IPS-18c (cell line): Measurements from ENCODE around the gene HERC4.
"Not testable (repeated sequence)": the region's sequence is repeated elsewhere in the genome, so short reads cannot be mapped to it uniquely, and the experiment has no call there.

ENCODE experiments used
- H3K4me3 ChIP-seq: 2 replicates; pipeline ENCODE4 v1.7.0; 2013; ENCODE audit warnings: low read depth, mild to moderate bottlenecking, low read length, moderate library complexity; ENCODE audit not compliant: insufficient read depth
- H3K9me3 ChIP-seq: one replicate; pipeline ENCODE4 v1.6.1; 2013; ENCODE audit warnings: mild to moderate bottlenecking, low read length, moderate library complexity; ENCODE audit not compliant: control insufficient read depth, insufficient read depth

HERC4 gene

DNA sequence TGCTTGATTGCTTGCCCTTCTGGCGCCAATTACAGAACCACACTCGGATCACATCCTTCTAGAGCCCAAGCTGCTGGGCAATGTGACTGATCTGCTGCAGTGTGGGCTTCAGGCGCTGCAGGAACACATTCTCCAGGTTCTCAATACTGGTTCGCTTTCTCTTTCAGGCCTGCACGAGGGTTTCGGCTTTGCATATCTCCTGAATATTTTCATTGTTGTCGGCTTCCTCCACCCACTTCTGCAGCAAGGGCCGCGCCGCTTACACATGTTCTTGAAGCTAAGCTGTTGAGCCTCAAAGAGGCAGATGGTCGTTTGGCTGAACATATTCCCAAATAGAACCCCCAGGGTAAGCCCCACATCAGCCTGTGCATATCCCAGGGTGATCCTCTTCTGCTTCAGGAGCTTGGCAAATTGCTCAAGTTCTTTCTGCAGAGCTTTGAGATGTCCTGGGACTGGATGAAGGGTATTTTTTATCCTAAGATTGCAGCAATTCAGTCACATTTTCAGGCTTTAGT is 64.6 kb downstream of the HERC4 start:
- Histone ChIP-seq H3K4me3 (no peak overlapping the region), H3K9me3 (no peaks in the 10 kb centered on the region)

DNA sequence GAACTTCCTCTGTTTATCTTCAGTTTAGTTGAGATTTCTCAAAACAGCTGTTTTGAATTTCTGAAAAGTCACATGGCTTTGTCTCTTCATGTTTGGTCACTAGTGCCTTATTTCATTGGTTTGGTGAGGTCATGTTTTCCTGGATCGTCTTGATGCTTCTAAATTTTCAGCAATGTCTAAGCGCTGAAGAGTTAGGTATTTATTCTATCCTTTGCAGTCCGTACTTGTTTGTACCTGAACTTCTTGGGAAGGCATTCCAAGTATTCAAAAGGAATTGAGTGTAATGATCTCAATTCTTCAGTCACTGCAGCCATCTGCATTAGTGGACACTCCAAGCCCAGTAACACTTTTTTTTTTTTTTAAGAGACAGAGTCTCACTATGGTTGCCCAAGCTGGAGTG is 67.7 kb downstream of the HERC4 start:
- H3K9me3 ChIP-seq, result no peaks in the 10 kb centered on the region
- no peak overlapping the region for H3K4me3 ChIP-seq

DNA sequence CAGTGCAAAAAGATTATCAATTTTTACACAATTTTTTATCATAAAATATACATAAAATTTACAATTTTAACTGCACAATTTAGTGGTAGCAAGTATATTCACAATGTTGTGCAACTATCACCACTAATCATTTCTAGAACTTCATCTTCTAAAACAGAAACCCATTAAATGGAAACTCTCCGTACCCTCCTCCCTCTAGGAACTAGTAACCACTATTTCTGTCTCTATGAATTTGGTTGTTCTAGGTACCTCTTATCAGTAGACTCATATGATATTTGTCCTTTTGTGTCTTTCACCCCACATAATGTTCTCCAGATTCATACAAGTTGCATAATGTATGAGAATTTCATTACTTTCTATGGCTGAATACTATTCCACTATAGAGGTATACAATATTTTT is 73.5 kb downstream of the HERC4 start:
- Histone ChIP-seq H3K4me3 (no peak overlapping the region), H3K9me3 (peaks cover 2% of the 10 kb centered on the region)

DNA sequence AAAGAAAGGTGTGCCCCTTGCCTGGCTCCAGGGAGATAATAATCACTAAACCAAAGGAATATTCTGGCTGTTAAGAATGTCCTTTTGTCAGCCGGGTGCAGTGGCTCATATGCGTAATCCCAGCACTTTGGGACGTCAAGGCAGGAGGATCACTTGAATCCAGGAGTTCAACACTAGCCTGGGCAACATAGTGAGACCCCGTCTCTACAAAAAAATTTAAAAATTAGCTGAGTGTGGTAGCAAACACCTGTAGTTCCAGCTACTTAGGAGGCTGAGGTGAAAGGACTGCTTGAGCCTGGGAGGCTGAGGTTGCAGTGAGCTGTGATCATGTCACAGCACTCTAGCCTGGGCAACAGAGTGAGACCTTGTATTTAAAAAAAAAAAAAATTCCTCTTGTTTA is 74.1 kb downstream of the HERC4 start:
- no peak overlapping the region for H3K4me3 ChIP-seq
- peaks cover 2% of the 10 kb centered on the region for H3K9me3 ChIP-seq

DNA sequence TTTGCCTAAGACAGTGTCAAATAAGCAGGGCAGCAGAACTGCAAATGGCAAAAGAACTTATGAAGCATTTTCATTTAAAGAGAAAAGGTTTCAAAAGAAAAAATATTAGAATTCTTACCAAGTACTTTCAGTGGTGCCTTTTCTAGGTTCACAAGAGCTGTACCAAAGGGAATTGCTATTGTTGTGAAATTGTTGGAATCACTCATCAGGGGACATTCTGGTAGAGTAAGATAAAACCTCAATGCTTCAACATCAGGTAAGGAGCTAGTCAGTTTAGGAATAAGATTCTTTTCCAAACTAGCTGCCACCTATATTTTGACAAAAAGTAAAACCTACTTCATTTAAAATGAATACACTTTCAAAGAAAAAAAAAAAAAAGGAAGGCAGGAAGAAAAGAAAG is 85.0 kb downstream of the HERC4 start:
- H3K4me3 ChIP-seq, result no peak overlapping the region

DNA sequence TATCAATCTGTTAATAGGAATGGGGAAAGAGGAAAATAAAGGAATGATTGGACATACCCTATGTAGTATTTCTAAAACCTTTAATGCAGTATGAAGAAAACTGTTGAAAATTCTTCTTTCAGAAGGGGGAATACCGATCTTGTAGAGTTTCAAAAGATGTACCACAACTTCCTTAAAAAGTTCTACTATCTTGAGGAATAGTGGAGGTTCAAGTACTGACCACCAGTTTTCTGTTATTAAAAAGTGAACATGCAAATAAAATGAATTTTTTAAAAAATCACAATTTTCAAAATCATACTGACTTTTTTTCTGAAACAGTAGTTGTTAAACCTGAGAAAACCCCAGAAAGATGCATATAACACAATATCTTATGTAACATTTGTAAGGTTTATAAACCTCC is 86.5 kb downstream of the HERC4 start:
- no peak overlapping the region for H3K4me3 ChIP-seq
- no peaks in the 10 kb centered on the region for H3K9me3 ChIP-seq

More for the DNA sequence above, 85.0 kb downstream of the HERC4 start:
- H3K9me3 ChIP-seq, result no peaks in the 10 kb centered on the region

DNA sequence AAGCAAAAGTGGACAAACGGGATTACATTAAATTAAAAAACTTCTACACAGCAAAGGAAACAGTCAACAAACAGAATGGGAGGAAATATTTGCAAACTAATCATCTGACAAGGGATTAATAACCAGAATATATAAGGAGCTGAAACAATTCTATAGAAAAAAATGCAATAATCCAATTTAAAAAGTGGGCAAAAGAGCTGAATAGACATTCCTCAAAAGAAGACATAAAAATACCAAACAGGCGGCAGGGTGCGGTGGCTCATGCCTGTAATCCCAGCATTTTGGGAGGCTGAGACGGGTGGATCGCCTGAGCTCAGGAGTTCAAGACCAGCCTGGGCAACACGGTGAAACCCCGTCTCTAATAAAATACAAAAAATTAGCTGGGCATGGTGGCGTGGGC is 92.5 kb downstream of the HERC4 start:
- H3K4me3 ChIP-seq, H3K9me3 ChIP-seq: not testable (repeated sequence)

DNA sequence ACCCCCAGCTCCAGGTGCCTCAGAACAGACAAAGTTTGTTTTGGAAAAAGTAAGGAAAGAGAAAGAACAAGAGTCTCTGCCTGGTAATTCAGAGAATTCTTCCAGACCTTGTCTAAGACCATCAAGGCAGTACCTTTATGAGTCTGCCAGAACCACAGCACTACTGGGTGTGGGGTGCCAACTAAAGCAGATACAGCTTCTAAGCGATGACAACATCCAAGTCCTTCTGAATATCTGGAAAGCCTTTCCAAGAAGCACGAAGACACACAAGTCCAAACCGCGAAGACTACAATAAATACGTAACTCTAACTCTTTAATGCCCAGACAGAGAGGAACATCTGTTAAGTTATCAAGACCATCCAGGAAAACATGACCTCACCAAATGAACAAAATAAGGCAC is 96.3 kb downstream of the HERC4 start:
- Histone ChIP-seq H3K9me3 (no peaks in the 10 kb centered on the region), H3K4me3 (no peak overlapping the region)

DNA sequence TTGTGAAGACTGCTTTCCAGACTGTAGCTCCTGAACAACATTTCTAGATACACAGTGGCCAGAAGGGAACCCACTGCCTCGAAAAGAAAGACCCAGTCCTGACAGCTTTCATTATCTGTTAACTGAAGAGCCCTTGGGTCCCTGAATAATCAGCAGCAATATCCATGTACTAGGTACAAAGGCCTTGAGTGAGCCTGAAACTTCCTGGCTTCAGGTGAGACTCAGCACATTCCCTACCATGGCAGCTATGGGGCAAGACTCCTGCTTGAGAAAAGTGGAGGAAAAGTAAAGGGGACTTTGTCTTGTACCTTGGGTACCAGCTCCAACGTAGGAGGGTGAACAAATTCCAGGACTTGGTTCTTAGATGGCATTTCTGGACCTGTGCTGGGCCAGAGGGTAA is 97.8 kb downstream of the HERC4 start:
- H3K4me3 ChIP-seq, result no peak overlapping the region
- H3K9me3 ChIP-seq, result no peaks in the 10 kb centered on the region

DNA sequence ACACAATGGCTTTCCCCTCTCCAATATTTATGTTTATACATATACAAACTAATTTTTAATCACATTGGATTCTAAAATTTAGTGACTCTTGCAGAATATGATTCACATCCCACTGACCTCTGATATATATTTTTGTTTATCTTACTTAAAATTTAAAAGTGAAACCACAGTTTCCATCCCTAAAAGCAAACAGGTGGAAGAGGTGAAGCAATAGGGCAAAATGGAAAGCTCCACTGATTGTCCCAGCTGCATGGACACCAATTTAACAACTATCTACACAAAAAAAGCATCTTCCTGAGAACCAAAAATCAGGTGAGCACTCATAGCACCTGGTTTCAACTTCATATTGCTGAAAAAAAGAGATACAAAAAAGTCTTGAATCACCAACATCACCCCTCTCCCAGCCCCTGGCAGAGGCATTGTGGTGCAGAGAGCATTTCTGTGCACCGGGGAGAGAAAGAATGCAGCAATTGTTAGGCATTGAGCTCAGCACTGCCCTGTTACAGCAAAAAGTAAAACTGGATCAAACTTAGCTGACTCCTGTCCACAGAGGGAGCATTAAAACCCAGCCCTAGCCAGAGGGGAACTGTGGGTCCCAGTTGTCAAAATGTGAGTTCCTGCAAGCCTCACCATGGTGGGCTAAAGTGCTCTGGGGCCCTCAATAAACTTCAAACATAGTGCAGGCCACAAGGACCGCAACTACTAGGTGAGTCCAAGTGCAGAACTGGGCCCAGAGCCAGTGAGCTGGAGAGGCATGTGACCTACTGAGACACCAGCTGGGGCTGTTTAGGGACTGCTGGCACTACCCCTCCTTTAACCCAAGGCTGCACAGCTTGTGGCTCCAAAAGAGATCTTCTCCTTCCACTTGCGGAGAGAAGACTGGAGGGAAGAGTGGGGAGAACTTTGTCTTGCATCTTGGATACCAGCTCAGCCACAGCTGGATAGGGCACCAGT is 98.5 kb downstream of the HERC4 start:
- Histone ChIP-seq H3K4me3 (no peak overlapping the region), H3K9me3 (no peaks in the 10 kb centered on the region)

DNA sequence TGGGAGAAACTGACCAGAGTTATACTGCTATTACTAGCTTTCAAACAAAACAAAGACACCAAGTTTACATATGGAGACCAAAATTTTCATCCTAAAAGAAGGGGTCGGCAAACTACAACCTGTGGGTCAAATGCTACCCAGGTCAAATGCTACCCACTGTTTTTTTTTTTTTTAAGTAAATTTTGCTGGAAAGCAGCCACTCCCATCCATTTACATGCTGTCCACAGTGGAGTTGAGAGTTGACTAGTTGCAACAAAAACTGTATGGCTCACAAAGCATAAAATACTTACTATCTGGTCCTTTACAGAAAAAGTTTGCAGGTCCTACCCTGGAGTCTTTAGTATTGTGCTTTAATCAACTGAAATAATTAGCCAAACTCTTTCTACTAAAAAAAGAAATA is 99.2 kb downstream of the HERC4 start:
- Histone ChIP-seq H3K4me3 (no peak overlapping the region), H3K9me3 (no peaks in the 10 kb centered on the region)

DNA sequence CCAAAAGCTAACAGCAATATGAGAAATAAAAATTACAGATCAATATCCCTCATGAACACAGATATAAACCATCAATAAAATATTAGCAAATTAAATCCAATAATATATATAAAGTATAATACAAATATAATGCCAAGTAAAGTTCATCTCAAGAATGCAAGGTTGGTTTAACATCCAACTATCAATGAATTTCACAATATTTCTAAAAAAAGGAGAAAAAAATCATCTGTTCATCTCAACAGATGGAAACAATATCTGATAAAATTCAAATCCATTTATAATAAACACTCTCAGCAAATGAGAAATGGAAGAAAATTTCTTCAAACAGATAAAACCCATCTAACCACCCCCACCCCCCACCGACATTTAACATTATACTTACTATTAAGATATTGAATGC is 103.8 kb downstream of the HERC4 start:
- Histone ChIP-seq H3K9me3 (no peaks in the 10 kb centered on the region), H3K4me3 (no peak overlapping the region)

DNA sequence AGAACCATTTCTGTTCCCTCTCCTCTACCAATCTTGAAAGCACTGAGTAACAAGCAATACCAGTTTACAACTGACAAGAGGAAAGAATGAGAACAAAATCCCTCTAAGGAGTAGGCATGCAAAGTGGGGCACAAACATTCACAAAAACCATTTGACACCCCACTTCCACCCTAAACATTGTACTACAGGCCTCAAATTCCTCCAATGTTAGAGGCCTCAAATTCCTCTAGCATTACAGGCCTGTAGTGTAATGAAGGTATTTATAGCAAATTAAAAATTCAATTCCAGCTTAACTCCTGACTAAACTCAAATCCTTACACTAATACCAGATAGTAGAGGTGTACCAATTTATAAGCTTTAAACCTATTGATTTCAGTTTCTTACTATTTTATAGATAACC is 105.2 kb downstream of the HERC4 start:
- Histone ChIP-seq H3K9me3 (no peaks in the 10 kb centered on the region), H3K4me3 (no peak overlapping the region)

DNA sequence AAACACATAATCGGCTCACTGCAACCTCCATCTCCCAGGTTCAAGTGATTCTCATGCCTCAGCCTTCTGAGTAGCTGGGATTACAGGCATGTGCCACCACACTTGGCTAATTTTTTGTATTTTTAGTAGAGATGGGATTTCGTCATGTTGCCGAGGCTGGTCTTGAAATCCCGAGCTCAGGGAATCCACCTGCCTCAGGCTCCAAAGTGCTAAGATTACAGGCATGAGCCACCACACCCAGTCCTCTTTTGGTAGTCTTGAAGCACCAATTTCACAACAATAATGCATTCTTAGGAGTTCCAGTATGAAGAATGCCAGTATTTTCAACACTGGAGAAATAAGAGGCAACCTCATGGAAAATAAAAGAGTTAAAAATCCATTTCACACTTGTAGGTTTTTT is 109.0 kb downstream of the HERC4 start:
- not testable (repeated sequence) for H3K9me3 ChIP-seq, H3K4me3 ChIP-seq

DNA sequence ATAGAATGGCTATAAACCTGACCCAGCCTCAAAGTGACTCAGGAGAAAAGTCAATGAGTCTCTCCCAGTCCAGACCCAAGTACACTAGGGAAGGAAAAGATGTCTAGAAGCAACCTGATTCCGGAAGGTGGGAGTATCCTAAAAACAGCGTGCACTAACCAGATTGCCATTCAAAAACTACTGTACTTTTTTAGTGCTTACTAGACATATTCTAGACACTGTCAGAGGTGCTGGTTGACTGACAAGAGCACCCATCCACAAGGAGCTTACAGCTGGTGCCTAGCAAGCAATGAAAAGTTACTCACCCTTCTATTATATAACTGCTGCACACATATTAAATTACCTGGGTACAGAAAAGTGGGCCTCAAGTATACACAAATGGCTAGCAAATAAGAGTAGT is 109.6 kb downstream of the HERC4 start:
- H3K4me3 ChIP-seq, result no peak overlapping the region
- H3K9me3 ChIP-seq, result no peaks in the 10 kb centered on the region

DNA sequence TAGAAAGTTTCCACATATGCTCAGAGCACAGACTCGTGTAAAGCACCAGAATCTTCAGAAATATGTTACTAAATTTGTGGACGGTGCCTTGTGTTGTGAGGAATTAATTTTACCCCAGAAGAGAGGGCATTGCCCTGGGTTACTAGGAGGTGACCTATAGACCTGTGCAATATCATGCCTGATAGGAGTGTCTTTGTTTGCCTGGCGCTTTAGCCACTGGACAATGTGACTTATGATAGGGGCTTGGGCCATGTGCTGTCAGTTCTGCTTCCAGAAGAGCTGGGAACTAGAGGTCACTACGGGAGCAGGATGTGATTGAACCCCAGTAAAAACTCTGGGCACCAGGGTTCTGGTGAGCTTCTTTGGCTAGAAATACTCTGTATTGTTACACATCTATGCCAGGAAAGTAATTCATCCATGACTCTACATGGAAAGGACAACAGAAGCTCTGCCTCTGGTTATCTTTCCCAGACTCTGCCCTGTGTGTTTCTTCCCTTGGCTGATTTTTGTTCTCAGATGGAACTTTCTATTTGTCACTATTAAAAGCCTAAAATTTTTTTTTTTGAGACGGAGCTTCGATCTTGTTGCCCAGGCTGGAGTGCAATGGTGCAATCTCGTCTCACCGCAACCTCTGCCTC is 115.1 kb downstream of the HERC4 start:
- H3K9me3 ChIP-seq, result no peaks in the 10 kb centered on the region
- H3K4me3 ChIP-seq, result no peak overlapping the region

DNA sequence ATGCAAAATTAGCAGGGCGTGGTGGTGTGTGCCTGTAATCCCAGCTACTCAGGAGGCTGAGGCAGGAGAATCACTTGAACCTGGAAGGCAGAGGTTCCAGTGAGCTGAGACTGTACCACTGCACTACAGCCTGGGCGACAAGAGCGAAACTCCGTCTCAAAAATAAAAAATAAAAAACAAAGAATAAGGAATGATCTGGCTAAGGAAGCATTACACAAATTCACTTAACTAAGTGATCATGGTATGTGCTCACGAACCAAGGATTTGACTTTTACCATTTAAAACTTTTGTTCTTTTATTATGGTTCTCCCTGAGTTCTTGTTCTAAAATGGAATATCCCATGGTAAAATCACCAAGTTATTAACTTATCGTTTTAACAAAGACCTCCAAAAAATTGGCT is 119.5 kb downstream of the HERC4 start:
- Histone ChIP-seq H3K9me3 (no peaks in the 10 kb centered on the region), H3K4me3 (no peak overlapping the region)

DNA sequence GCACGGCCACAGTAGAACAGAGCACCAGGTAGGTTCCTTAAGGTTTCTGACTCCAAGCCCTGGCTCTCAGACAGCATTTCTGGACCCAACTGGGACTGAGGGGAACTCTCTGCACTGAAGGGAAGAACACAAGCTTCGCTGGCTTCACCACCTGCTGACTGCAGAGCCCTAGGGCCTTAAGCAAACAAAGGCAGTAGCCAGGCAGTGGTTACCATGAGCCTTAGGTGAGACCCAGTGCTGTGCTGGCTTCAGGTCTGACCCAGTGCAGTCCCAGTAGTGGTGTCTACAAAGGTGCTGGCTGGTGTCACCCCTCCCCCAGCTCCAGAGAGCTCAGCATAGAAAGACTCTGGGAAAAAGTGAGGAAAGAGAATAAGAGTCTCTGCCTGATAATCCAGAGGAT is 131.2 kb downstream of the HERC4 start:
- Histone ChIP-seq H3K9me3 (no peaks in the 10 kb centered on the region), H3K4me3 (no peak overlapping the region)
